NCI-H524 treated with DMSO at 0.1 percent for 48 hours (cell line): ENCODE results near the gene OR6B1.
"Not testable (repeated sequence)": the region's sequence is repeated elsewhere in the genome, so short reads cannot be mapped to it uniquely, and the experiment has no call there.

Source experiments
- DNase-seq: peaks from one replicate; lab custom pipeline; 2025; lab: John Stamatoyannopoulos, UW

Gene OR6B1

GRCh38 chr7:144006029-144006691 is 6.0 kb downstream of the OR6B1 start:
- DNase-seq = no peak

DNA sequence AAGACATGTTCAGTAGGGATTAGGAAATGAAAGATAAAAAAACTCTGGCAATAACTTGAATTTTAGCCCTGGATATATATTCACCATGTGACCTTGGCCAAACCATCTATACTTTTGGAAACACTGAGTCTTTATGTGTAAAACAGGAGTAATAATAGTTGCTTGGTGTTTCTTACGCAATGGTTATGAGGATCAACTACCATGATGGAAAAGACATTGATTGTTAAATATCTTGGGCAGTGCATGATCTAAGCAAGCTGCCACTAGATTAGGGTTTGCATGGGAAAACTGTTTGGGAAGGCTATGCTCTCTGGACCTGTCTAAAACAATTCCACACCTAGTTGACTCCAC is 6.5 kb downstream of the OR6B1 start:
- no peak for DNase-seq

- DNase-seq = no peak
Measured at GRCh38 chr7:144009361-144009760, 9.2 kb downstream of the OR6B1 start.

- DNase-seq = not testable (repeated sequence)
Measured at GRCh38 chr7:144010061-144010460, 9.9 kb downstream of the OR6B1 start.

DNA sequence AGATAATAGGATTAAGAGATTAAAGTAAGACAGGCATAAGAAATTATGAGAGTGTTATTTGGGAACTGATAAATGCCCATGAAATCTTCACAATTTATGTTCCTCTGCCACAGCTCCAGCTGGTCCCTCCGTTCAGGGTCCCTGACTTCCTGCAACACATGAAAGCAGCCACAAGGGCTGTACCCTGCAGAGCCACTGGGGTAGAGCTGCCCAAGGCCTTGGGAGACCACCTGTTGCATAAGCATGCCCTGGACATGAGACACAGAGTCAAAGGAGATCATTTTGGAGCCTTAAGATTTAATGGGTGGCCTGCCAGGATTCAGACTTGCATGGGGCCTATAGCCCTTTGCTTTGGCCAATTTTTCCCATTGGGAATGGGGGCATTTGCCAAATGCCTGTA is 10.7 kb downstream of the OR6B1 start:
- not testable (repeated sequence) for DNase-seq

DNA sequence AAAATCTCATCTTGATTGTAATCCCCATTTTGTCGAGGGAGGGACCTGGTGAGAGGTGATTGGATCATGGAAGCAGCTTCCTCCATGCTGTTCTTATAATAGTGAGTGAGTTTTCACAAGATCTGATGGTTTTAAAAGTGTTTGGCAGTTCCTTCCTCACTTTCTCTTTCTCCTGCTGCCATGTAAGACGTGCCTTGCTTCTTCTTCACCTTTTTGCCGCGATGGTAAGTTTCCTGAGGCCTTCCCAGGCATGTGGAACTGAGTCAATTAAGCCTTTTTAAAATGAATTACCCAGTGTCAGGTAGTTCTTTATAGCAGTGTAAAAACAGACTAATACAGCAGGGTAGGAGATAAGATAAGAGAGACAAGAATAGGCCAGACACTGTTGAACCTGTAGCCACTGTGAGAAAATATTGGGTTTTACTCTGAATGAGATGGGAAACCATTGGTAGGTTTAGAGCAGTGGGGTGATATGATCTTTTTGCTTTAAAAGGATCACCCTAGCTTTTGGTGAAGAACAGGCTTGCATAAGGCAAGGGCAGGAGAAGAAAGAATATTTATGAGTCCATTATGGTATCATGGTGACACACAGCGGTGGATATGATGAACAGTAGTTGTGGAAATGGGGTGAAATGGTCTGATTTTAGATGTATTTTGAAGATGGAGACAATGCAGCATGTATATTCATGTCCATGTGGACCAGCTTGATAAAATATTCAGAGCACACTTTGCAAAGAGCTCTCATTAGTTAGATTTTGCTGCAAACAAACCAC is 11.5 kb downstream of the OR6B1 start:
- DNase-seq = no peak

DNA sequence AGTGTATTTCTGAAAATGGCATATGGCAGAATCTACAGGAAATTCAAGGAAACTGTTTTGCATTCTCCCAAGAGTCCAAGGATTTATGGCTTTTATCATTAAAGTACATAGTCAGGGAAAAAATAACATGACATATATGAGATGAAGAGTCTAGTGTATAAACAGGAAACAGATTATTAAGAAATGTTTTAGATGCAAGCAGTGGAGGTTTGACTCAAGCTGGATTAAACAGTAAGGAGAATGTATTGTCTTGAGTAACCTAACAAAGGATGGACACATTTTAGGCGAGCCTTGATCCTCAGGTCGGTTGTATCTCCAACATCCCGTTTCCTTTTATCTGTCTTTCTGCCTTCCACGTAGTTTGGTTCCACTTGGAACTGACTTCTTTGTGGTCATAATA is 17.9 kb downstream of the OR6B1 start:
- DNase-seq = no peak

- no peak for DNase-seq
Measured at GRCh38 chr7:144019457-144019856, 19.3 kb downstream of the OR6B1 start.

DNA sequence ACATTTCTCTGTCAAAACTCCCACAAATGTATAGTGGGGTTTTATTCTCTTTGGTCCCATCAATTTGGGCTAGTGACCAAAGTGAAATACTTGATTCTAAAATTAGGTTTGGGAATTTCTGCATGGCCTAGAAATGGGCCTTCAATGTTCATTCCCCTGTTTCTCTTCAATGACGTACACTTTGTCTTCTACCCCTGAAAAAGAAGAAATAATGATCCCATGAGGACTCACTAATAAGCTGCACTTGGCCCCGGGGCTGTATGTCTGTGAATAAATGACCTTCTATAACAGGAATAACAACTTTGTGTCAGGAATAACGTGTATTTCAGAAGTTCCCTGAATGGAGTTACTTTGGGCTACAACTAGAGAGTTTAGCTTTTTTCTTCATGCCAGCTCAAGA is 20.2 kb downstream of the OR6B1 start:
- DNase-seq = no peak

DNA sequence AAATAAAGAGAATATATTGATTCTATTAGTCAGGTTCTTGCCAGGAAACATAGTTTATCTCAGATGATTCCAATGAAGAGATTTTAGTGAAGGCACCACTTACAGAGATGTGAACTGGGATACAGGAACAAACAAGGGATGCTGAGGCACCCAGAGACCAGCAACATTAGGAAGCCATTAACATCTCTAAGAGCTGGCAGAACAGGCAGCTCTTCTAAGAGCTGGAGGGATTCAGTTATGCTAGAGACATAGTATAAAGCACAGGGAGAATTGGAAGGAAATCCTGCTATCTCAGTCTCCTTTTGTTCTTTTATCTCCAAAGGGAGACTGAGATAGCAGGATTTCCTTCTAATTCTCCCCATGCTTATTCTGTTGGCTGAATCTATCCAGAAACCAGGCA is 22.0 kb downstream of the OR6B1 start:
- DNase-seq = no peak

DNA sequence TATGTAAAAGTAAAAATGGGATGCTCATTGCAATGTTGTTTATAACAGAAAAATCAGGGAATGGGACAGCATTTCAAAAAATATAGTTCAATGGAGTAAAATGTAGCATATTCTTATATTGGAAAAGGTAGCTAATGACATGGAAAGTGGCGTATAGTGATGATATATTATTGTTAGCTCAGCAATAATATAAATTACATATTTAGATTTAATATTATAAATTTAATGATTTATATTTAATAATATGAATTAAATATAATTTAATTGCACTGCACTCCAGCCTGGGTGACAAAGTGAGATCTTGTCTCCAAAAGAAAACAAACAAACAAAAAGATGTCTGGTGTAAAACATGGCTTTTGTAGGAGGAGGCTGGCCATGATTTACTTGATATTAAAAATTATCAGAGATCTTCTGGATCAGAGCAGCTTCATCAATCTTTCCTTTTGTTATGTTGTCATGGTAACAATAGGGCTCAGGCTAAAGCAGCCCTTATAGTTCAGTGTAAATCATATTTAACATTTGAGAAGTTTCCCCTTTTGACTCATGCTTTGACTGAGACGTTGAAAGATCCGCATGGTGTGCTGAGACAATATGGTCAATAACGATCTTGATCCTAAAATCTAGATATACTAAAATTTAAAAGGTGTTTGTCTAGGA is 23.2 kb downstream of the OR6B1 start:
- DNase-seq = no peak

GRCh38 chr7:144024213-144024612 is 24.1 kb downstream of the OR6B1 start:
- no peak for DNase-seq

- no peak for DNase-seq
Measured at GRCh38 chr7:144026203-144026883, 26.2 kb downstream of the OR6B1 start.

DNA sequence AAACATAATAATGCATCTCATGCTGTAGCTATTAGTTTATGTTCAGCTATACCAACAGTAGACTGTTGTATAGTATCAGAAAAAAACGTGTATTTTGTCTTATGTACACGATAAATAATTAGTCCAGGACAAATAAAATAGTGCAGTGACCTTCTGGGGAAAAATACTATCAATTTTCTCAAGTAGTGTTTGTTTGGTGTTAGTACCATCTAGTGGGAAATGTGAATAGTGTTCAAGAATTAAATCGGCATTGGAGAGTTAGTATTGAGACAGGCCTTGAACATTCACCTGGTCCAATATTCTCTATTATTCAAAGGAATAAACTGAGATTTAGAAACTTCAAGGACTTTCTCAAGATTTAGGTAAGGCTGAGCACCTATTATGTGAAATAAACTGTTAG is 26.9 kb downstream of the OR6B1 start:
- DNase-seq = no peak

DNA sequence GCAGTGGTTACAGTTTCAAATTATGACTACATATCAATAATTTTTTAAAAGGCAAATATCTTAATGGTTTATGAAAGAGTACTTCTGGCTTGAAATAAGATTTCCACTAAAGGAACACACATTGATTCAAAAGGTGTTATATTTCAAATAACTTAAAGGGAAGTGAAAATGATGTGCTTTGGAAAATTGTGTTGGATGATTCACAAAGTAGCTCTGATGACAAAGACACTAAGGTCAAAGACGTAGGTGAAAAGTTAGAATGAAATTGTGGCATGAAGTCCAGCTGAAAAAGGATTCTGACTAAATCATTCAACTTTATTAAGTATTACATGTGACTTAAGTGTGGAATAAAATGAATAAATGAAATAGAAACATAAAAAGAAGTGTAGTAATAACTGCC is 27.9 kb downstream of the OR6B1 start:
- no peak for DNase-seq

DNA sequence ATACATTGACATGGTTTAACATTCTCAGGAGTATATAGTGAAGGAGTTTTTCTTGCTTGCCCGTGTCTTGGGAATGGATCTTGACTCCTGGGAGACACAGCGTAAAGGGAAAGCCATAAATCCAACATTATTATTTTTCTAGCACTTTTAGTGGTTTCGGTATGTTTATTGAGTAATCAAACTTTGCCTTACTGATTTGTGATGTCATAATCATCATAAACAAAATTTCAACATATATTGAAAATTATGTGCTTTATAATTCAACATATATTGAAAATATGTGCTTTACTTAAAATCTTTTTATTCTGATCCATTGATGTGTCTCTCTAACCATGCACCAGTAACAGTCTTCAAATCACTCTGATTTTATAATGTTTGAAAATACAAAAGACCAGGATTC is 28.4 kb downstream of the OR6B1 start:
- no peak for DNase-seq

GRCh38 chr7:144032516-144032915 is 32.4 kb downstream of the OR6B1 start:
- DNase-seq = no peak

DNA sequence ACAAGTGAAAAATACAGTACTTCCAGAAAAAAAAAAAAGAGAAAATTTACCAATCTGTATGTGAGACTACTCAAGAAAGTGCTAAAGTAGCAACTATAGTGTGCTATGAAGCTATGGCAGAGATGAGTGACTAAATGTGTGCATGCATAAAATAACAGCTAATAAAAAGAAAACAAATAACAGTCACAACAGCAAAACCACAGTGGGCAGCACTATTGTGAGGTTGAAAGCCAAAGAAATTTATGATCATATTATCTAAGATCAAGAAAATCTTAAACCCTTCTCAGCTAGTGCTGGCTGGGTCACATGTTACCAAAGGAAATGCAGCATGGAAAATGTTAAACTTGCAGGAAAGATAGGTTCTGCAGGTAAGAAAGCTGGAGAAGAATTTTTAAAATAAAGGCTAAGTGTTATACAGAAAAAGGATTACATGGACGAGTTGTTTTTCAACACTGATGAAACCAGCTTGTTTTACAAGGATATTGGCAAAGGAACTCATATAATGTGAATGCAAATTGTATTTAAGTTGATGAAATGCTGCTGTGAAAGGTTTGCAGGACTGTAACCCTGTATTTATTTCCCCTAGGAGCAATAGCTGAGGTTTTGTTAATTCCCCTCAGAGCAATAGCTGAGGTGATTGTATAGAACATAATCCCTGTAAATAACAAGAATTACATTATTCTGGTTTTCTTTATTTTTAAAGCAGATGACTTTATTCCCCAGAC is 33.0 kb downstream of the OR6B1 start:
- DNase-seq = no peak

GRCh38 chr7:144035385-144035784 is 35.3 kb downstream of the OR6B1 start:
- DNase-seq = no peak

DNA sequence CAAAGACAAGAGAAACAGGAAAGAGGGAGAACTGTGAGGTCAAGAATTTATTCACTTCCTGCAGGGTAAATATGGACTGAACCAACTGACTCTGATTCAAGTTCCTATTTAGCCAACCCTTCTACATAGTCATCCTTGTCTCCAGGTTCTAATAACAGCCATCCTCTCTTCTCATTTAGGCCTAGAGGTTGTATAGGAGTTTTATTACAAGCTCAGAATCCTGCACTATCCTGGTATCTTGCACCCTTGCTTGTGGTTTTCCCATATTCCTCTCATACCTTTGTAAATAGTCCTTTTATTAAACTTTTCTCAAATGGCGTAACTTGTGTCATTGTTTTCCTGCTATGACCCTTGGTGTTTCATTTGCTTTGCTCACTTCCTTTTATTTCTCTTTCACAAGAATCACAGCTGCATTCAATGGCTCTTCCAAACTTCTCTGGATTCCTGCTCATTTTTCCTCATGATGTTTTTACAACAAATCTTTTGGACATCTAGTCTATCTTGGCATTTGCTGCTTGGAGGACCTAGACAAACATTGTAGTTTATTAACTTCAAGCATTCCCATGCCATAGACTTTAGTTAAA is 36.3 kb downstream of the OR6B1 start:
- no peak for DNase-seq

GRCh38 chr7:144037414-144038035 is 37.4 kb downstream of the OR6B1 start:
- DNase-seq = no peak
